Coronary artery (tissue), 2 donors: ENCODE results near the gene TP53INP2.

ENCODE experiments used
- DNase-seq: peaks from one replicate; pipeline ENCODE4 v3.0.0-alpha.2; 2017; ENCODE audit warnings: low spot score
- H3K27ac ChIP-seq, 2 donors: fragments of 200-600 bp; sonication (generic); one replicate each; pipeline ENCODE4 v1.5.1; 2016 to 2019
- H3K4me3 ChIP-seq: fragments of 200-600 bp; sonication (generic); 2 replicates; pipeline ENCODE4 v1.5.1; 2016; ENCODE audit warnings: mild to moderate bottlenecking, moderate library complexity
- CTCF ChIP-seq: fragments of 200-600 bp; sonication (generic); IDR thresholded peaks from one replicate; pipeline ENCODE4 v1.5.1; 2019; ENCODE audit warnings: antibody characterized with exemption

Gene TP53INP2

GRCh38 chr20:34675993-34676641 is 28.0 kb upstream of the TP53INP2 start:
- no peak for TF ChIP-seq CTCF
- Histone ChIP-seq H3K27ac (peak overlapping the region; percentile 64 to 79), H3K4me3 (peak overlapping the region; percentile 86)
- DNase-seq: no peak

GRCh38 chr20:34676642-34677373 is 27.3 kb upstream of the TP53INP2 start, which contains the start of gene PIGU:
PIGU (minus strand) TSS chr20:34677092; CDS start chr20:34677085, 7 bp downstream.
- H3K27ac ChIP-seq: peak within 1 kb of the TSS; percentile 64 to 79
- TF ChIP-seq CTCF: no peak
- DNase-seq: peak; percentile 94

GRCh38 chr20:34680586-34681175 is 23.5 kb upstream of the TP53INP2 start:
- no peak for TF ChIP-seq CTCF
- H3K4me3 ChIP-seq: no peak overlapping the region
- DNase-seq: no peak

More at GRCh38 chr20:34676642-34677373, 27.3 kb upstream of the TP53INP2 start, which contains the start of gene PIGU:
- H3K4me3 ChIP-seq: peak within 1 kb of the TSS; percentile 86

GRCh38 chr20:34683667-34684066 is 20.5 kb upstream of the TP53INP2 start:
- no peak for TF ChIP-seq CTCF
- Histone ChIP-seq H3K4me3 (no peak overlapping the region), H3K27ac (no peak overlapping the region)
- DNase-seq: no peak

More at GRCh38 chr20:34680586-34681175, 23.5 kb upstream of the TP53INP2 start:
- H3K27ac ChIP-seq: no peak overlapping the region

DNA sequence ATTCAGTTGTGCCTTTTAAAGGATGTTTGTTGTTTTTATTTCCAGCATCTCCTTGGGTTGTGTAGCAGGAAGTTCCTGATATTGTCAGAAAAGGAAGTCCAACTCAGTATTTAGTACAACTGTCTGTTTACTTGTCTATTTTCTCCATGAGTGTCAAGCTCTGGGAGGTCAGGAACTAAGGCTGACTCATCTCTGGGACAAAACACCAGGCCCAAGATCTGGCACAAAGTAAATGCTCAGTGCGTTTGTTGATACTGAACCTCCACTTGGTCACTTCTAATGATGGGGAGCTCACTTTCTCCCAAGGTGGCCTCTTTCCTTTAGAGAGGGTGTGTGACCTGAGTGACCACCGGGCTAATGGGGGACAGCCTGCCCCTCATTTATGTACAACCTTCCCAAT is 14.7 kb upstream of the TP53INP2 start:
- Histone ChIP-seq H3K27ac (no peak overlapping the region), H3K4me3 (no peak overlapping the region)
- DNase-seq: no peak
- no peak for TF ChIP-seq CTCF

GRCh38 chr20:34691838-34692237 is 12.3 kb upstream of the TP53INP2 start:
- no peak for TF ChIP-seq CTCF
- no peak overlapping the region for H3K27ac ChIP-seq

More at GRCh38 chr20:34691838-34692237, 12.3 kb upstream of the TP53INP2 start:
- DNase-seq: no peak
- no peak overlapping the region for H3K4me3 ChIP-seq
